GM12872 (cell line): ENCODE data around the gene ZNF292.

Experiments used
- CTCF ChIP-seq: IDR thresholded peaks from 3 replicates; pipeline ENCODE4 v1.5.1; 2011; ENCODE audit warnings: low read depth, mild to moderate bottlenecking, low read length, moderate library complexity; ENCODE audit not compliant: insufficient read depth

ZNF292 gene

GRCh38 chr6:87165185-87165584, 9.8 kb downstream of the ZNF292 start:
- no peak for TF ChIP-seq CTCF

- TF ChIP-seq CTCF: no peak
These were observed 16.7 kb downstream of the ZNF292 start for GRCh38 chr6:87171938-87172633.

- TF ChIP-seq CTCF: no peak
These were observed 18.8 kb downstream of the ZNF292 start for GRCh38 chr6:87174078-87174579.

GRCh38 chr6:87176493-87176892, 21.1 kb downstream of the ZNF292 start:
- no peak for TF ChIP-seq CTCF

GRCh38 chr6:87180105-87180728, 24.9 kb downstream of the ZNF292 start:
- no peak for TF ChIP-seq CTCF

GRCh38 chr6:87181903-87182302, 26.5 kb downstream of the ZNF292 start:
- no peak for TF ChIP-seq CTCF

- TF ChIP-seq CTCF: no peak
These were observed 27.0 kb downstream of the ZNF292 start for GRCh38 chr6:87182321-87182720.
